ENCODE results near the gene ZCCHC8. TPM values are rescaled to one million over a fixed set of nuclear protein-coding genes. Genes with fewer than 3 reads are reported as not detected.
A peak's percentile ranks its signal among the peaks of the same experiment; 100 is the strongest.
"Not testable (repeated sequence)": the region's sequence is repeated elsewhere in the genome, so short reads cannot be mapped to it uniquely, and the experiment has no call there.

Gene ZCCHC8
- total RNA-seq, 6 donors from 2014 or later: 16.6 to 58.7 (median 20.0) TPM

- Histone ChIP-seq H3K9me3 (no peaks in the 10 kb centered on the region), H3K4me1 (peaks cover 0 to 12% (median 6%) of the 10 kb centered on the region in 4 donors), H3K4me3 (no peak overlapping the region), H3K27me3 (no peaks in the 10 kb centered on the region), H3K36me3 (peaks cover 17 to 71% (median 58%) of the 10 kb centered on the region in 4 donors), H3K27ac (no peak overlapping the region)
- TF ChIP-seq EP300 (IDR thresholded peaks at IDR 0.05) (no peak), POLR2A (IDR thresholded peaks at IDR 0.05) (no peak), POLR2AphosphoS5 (IDR thresholded peaks at IDR 0.05) (no peak), CTCF (IDR thresholded peaks at IDR 0.05) (no peak)
- DNase-seq (no peak), ATAC-seq (ENCODE audit: low FRiP score in 2 of 2) (no peak)
- 92 to 93% methylated on average over 2 of the region's 2 CpGs for WGBS, 2 donors
Observed at GRCh38 chr12:122474324-122474716, 26.4 kb downstream of the ZCCHC8 start.

DNA sequence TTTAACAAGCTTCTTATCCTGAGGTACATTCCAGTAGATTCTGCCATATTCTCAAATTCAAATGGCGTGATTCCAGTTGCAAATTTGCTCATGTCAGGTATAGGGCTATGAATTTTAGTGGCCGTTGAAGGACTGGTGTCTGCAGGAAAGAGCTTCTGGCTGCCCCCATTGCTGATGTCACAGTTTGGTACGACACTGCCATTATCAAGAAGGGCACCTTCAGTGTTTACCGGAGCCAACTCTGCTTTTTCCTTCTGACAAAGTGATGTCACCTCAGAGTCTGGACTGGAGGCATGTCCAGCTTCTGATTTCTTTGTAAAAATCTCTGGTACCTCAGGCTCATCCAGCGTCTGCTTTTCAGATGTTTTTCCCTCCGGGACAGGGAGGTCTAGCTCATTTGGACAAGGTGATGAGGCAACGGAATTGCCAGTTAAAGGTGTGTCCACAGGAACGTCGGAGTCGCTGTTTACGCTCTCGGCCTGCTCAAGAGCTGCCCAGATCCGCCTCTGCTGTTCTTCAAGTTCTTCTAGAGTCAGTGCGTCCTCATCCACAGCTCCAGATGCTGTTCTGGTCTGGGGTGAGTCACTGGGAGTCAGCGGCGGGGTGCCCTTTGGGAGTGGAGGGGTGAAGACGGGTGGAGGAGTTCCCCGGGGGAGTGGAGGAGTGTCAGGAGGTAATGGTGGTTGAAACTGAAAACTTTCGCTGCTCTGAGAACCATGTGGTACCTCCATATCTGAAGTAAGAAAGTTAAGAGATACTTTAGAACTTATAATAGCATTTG is 27.0 kb downstream of the ZCCHC8 start:
- Histone ChIP-seq H3K4me1 (peaks cover 0 to 12% (median 6%) of the 10 kb centered on the region in 4 donors), H3K36me3 (peaks cover 13 to 65% (median 52%) of the 10 kb centered on the region in 4 donors), H3K27ac (no peak overlapping the region), H3K4me3 (no peak overlapping the region), H3K27me3 (no peaks in the 10 kb centered on the region), H3K9me3 (no peaks in the 10 kb centered on the region)
- WGBS, 2 donors: 87 to 88% methylated on average over 18 to 19 of the region's 19 CpGs
- ATAC-seq (ENCODE audit: low FRiP score in 2 of 2) (peak in 1 of 2 donors; percentile 76), DNase-seq (no peak)
- TF ChIP-seq EP300 (IDR thresholded peaks at IDR 0.05): no peak
- TF ChIP-seq CTCF (IDR thresholded peaks at IDR 0.05): no peak
- no peak for TF ChIP-seq POLR2AphosphoS5 (IDR thresholded peaks at IDR 0.05)

- Histone ChIP-seq H3K9me3 (no peaks in the 10 kb centered on the region), H3K36me3 (peaks cover 4 to 44% (median 32%) of the 10 kb centered on the region in 4 donors), H3K27ac (peak overlapping the region in 3 of 4 donors; percentile 21 to 78 (median 75)), H3K4me3 (no peak overlapping the region), H3K4me1 (peaks cover 0 to 12% (median 6%) of the 10 kb centered on the region in 4 donors), H3K27me3 (no peaks in the 10 kb centered on the region)
- WGBS, 2 donors: 34 to 44% methylated on average over 3 of the region's 3 CpGs
- DNase-seq (peak in 1 of 2 donors; percentile 26), ATAC-seq (ENCODE audit: low FRiP score in 2 of 2) (peak; percentile 78 to 84)
- no peak for TF ChIP-seq POLR2AphosphoS5 (IDR thresholded peaks at IDR 0.05)
- no peak for TF ChIP-seq EP300 (IDR thresholded peaks at IDR 0.05)
- TF ChIP-seq CTCF (IDR thresholded peaks at IDR 0.05): peak; percentile 55 to 86 (median 74)
Observed at GRCh38 chr12:122471324-122472226, 29.2 kb downstream of the ZCCHC8 start.

GRCh38 chr12:122470576-122470975 is 30.2 kb downstream of the ZCCHC8 start:
- H3K27me3 ChIP-seq; H3K4me3 ChIP-seq; ATAC-seq (ENCODE audit: low FRiP score in 2 of 2); H3K9me3 ChIP-seq; DNase-seq: not testable (repeated sequence)
- H3K27ac ChIP-seq: peak overlapping the region in 3 of 4 donors; percentile 21 to 78 (median 75)
- peaks cover 4 to 34% (median 22%) of the 10 kb centered on the region in 4 donors for H3K36me3 ChIP-seq
- WGBS, 2 donors: 77 to 84% methylated on average over 6 to 7 of the region's 7 CpGs
- H3K4me1 ChIP-seq: peaks cover 0 to 12% (median 6%) of the 10 kb centered on the region in 4 donors

DNA sequence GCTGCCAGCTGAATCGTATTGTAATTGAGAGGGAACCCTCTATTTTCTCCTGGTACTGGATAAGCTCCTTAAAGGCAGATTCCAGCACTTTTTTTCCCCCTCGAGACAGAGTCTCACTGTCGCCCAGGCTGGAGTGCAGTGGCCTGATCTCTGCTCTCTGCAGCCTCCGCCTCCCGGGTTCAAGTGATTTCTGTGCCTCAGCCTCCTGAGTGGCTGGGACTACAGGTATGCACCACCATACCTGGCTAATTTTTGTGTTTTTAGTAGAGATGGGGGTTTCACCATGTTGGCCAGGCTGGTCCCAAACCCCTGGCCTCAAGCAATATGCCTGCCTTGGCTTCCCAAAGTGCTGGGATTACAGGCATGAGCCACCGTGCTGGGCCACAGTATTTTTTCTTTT is 30.9 kb downstream of the ZCCHC8 start:
- DNase-seq; ATAC-seq (ENCODE audit: low FRiP score in 2 of 2); H3K9me3 ChIP-seq; H3K4me3 ChIP-seq; H3K27me3 ChIP-seq: not testable (repeated sequence)
- Histone ChIP-seq H3K4me1 (peaks cover 0 to 12% (median 6%) of the 10 kb centered on the region in 4 donors), H3K36me3 (peaks cover 4 to 26% (median 15%) of the 10 kb centered on the region in 4 donors), H3K27ac (peak overlapping the region in 1 of 4 donors; percentile 78)
- 83 to 89% methylated on average over 6 of the region's 6 CpGs for WGBS, 2 donors

All from upper lobe of left lung (tissue), 6 donors.